HepG2 (cell line): ENCODE results near the gene GUCY1A2. TPM values are rescaled to one million over a fixed set of nuclear protein-coding genes. Genes with fewer than 3 reads are reported as not detected.

Experiments
- CBX5 ChIP-seq: sonication (generic); formaldehyde crosslinking; IDR thresholded peaks from 2 replicates; pipeline ENCODE4 v1.4.0; 2020; ENCODE audit warnings: missing genetic modification reagents, borderline replicate concordance
- DDIT3 ChIP-seq: sonication (generic); formaldehyde crosslinking; IDR thresholded peaks from 2 replicates; pipeline ENCODE4 v1.4.0; 2020; ENCODE audit warnings: mild to moderate bottlenecking, missing genetic modification reagents
- GABPA ChIP-seq, 2 experiments: IDR thresholded peaks; 2 replicates each; pipeline ENCODE4 v1.6.1; 2011 to 2016; ENCODE audit warnings: low read depth in 2 of 2, low read length in 1 of 2, missing biosample characterization in 1 of 2, missing genetic modification characterization in 1 of 2
- MBD4 ChIP-seq: IDR thresholded peaks from 2 replicates; pipeline ENCODE4 v1.6.1; 2012; ENCODE audit warnings: low read length, inconsistent platforms, borderline replicate concordance
- MTF2 ChIP-seq: sonication (generic); formaldehyde crosslinking; IDR thresholded peaks from 2 replicates; pipeline ENCODE4 v1.5.0; 2020; ENCODE audit warnings: missing genetic modification reagents, borderline replicate concordance
- NRL ChIP-seq: sonication (generic); formaldehyde crosslinking; IDR thresholded peaks from 2 replicates; pipeline ENCODE4 v1.5.0; 2020; ENCODE audit warnings: missing genetic modification reagents, mild to moderate bottlenecking, moderate library complexity, borderline replicate concordance
- PAXIP1 ChIP-seq: sonication (generic); formaldehyde crosslinking; conservative IDR thresholded peaks from 2 replicates; pipeline ENCODE4 v1.4.0; 2020; ENCODE audit warnings: mild to moderate bottlenecking, missing genetic modification reagents, moderate library complexity
- PRDM15 ChIP-seq: sonication (generic); formaldehyde crosslinking; IDR thresholded peaks from 2 replicates; pipeline ENCODE4 v1.4.0; 2020; ENCODE audit warnings: missing genetic modification reagents
- REST ChIP-seq, 2 experiments: IDR thresholded peaks; 2 replicates each; pipeline ENCODE4 v1.6.1; 2011 to 2012; ENCODE audit warnings: low read length in 2 of 2, borderline replicate concordance in 1 of 2, low read depth in 1 of 2, mild to moderate bottlenecking in 1 of 2, moderate library complexity in 1 of 2
- SALL1 ChIP-seq: sonication (generic); formaldehyde crosslinking; IDR thresholded peaks from 2 replicates; pipeline ENCODE4 v1.8.0; 2022; ENCODE audit warnings: mild to moderate bottlenecking, missing genetic modification reagents
- TRAFD1 ChIP-seq: sonication (generic); formaldehyde crosslinking; IDR thresholded peaks from 2 replicates; pipeline ENCODE4 v1.5.1; 2020; ENCODE audit warnings: missing genetic modification reagents, mild to moderate bottlenecking, borderline replicate concordance
- ZBTB20 ChIP-seq: sonication (generic); formaldehyde crosslinking; IDR thresholded peaks from 2 replicates; pipeline ENCODE4 v1.8.1; 2023; ENCODE audit warnings: missing genetic modification reagents, low read depth, mild to moderate bottlenecking, borderline replicate concordance
- ZNF124 ChIP-seq: sonication (generic); formaldehyde crosslinking; IDR thresholded peaks from 2 replicates; pipeline ENCODE4 v1.4.0; 2020; ENCODE audit warnings: missing genetic modification reagents
- ZNF207 ChIP-seq: fragments of 450-650 bp; IDR thresholded peaks from 2 replicates; pipeline ENCODE4 v1.6.1; 2016; ENCODE audit warnings: antibody characterized with exemption, borderline replicate concordance
- ZNF251 ChIP-seq: sonication (generic); formaldehyde crosslinking; IDR thresholded peaks from 2 replicates; pipeline ENCODE4 v1.9.0; 2021; ENCODE audit warnings: mild to moderate bottlenecking, missing genetic modification reagents
- polyA plus RNA-seq, 8 experiments: library from polyadenylated mRNA; depleted of rRNA in 3 of 8; stranded (reverse) in 7 of 8; unstranded in 1 of 8; fragments of >200 nt; fragmentation: Illumina TruSeq in 4 of 8; extraction: Trizol in 4 of 8; gene quantifications; 2 replicates each; pipeline versions ENCODE4 v1.2.1 to v1.2.3, GENCODE V29; 2011 to 2016; ENCODE audit warnings: low read depth in 4 of 8, missing spikeins in 1 of 8, mixed read lengths in 1 of 8; ENCODE audit not compliant: insufficient read depth in 1 of 8
- total RNA-seq, 5 experiments: library from RNA; depleted of rRNA; stranded (reverse); fragments of >200 nt; fragmentation: Illumina TruSeq; extraction: Trizol; gene quantifications; 2 replicates each; pipeline ENCODE4 v1.2.3, GENCODE V29; 2016; ENCODE audit warnings: low read depth in 1 of 5

GUCY1A2 gene
- total and polyA plus RNA-seq, 2 of the 13 experiments (the other 11 are each of a cell fraction or from before 2014, with no cell fraction given), result 0.01 to 0.07 TPM

- TF ChIP-seq NRL, result no peak
- no peak for TF ChIP-seq ZNF207
- no peak for TF ChIP-seq ZNF124 (CRISPR knock-in tag)
- no peak for TF ChIP-seq GABPA (IDR thresholded peaks at IDR 0.05; ENCODE audit: low read depth, low read length)
- no peak for TF ChIP-seq GABPA (CRISPR knock-in tag; IDR thresholded peaks at IDR 0.05; ENCODE audit: low read depth)
- TF ChIP-seq CBX5 (CRISPR knock-in tag), result no peak
- no peak for TF ChIP-seq PAXIP1 (CRISPR knock-in tag)
- peak; percentile 49; the same call in 1 of the 2 replicates for TF ChIP-seq SALL1 (CRISPR knock-in tag)
- no peak for TF ChIP-seq MTF2
- TF ChIP-seq DDIT3 (CRISPR knock-in tag), result no peak
- peak; percentile 54; the same call in 1 of the 2 replicates for TF ChIP-seq ZBTB20
- no peak for TF ChIP-seq TRAFD1 (CRISPR knock-in tag)
- TF ChIP-seq MBD4, result no peak
- TF ChIP-seq ZNF251, result no peak
- TF ChIP-seq PRDM15 (CRISPR knock-in tag), result no peak
- peak; percentile 81 to 96 for TF ChIP-seq REST (IDR thresholded peaks at IDR 0.05; ENCODE audit: borderline replicate concordance in 1 of 2, low read depth in 1 of 2, low read length in 2 of 2)
These were observed 722 bp upstream of the GUCY1A2 start (continued) for GRCh38 chr11:107018902-107019493.
